GM18526 (cell line): Measurements from ENCODE around the gene CAPZB.

Experiments
- POLR2A ChIP-seq: IDR thresholded peaks from 3 replicates; pipeline ENCODE4 v1.6.1; 2011; ENCODE audit not compliant: insufficient read length; ENCODE audit errors: extremely low read depth

CAPZB gene

DNA sequence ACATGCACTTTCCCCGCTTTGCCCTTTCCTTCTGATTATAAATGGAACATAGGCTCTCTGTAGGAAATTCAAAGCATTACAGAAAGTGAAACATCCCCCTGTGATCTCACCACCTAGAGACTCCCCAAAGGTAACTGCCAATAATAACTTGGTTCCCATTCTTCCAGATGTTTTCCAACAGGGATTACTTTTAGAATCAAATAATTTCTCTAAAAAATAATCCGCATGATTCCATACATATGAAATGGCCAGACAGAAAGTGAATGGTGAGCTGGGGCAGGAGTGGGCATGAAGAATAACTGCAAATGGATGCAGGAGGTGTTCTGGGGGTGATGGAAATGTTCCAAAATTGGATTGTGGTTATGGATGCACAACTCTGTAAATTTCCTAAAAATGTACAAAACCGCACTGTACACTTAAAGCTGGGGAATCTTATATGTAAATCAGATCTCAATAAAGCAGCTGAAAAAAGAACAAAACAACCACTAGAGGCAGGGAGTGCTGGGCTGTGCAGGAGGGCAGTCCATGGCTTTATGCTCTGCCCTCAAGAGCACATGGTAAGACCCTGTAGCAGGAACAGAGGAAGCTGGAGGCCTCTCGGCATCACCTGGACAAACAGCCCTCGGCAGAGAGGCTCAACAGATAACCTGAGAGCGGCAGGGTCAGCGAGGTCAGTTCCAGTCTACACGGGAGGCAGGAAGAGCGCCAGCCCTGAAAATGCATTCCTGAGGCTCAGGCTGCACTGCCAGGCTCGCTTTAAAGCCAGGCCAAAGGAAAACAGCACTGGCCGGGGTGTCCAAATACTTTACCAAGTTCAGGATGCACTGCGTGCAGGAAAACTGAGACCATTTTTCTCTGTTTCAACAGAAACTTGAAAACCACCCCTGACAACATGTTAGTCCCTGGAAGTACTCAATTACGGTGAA, 39.7 kb downstream of the CAPZB start:
- no peak for TF ChIP-seq POLR2A

- TF ChIP-seq POLR2A, result no peak
These were observed 40.9 kb downstream of the CAPZB start for GRCh38 chr1:19444296-19445021.

GRCh38 chr1:19443326-19443725, 42.0 kb downstream of the CAPZB start:
- no peak for TF ChIP-seq POLR2A

DNA sequence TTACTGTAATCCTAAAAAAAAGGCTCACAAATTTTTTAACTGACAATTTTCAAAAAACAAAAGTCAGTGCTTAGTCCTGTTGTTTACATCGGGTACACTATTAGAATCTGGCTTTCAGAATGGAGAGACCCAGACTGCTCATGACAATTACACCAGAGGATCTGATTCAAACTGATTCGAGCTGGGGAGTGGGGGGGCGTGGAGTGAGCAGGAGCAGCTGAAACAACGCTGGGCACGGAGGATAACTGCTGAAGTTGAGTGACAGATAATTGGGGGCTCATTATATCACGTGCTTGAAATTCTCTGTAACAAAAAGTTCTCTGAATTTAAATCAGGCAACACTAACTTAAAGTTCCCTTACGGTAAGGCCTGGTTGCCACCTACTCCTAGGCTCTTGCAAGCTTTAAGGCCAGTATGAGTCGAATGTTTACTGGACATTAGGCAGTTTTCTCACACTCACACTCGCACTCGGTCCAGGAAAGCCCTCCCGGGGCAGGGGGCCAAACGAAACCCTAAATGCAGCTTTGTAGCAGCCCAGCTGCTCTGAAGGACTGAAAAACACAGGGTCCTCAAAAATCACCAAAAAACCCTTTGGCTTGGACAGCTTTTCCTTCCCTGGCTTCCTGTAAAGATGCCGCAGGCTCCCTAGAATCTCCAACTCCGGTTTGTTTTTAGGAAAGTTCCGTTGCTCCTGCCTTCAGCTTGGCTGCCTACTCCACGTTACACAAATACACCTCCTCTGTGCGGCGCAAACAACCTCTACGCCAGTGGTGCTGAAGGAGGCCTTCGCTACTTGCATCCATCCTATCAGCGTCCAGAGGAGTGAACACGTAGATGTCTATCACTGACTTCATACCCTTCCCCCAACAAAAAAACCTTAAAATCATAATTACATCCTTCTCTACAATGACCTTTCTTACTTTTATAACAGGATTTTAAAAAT, 42.9 kb downstream of the CAPZB start:
- TF ChIP-seq POLR2A, result no peak

DNA sequence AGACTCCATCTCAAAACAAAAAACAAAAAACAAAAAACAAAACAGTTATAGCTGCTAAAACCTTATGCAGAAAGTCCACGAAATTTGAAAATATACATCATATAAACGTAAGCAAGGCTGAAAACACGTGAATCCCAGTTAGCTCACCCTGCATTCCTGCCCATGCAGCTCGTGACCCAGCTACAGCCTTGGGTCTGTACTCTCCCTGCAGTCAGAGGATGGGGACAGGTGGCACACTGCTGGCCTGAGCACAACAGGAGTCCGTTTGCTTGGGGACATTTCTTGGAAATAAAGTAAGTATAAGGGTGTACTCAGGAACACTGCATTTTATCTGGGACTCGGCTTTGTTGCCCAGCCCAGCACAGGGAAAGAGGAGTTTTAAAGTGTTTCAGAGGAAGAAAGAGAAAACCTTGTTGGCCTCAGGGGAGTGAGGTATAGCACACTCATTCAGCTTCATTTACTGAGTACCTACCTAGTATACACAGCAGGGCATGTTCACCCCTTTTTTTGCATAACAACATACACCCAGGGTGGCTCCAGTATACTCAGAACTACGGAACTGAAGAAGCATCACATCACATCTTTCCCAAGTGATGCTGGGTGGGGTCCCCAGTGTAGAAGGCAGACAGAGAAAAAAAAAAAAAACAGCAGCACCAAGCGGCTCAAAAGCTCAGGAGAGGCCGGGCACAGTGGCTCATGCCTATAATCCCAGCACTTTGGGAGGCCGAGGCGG, 44.1 kb downstream of the CAPZB start:
- TF ChIP-seq POLR2A, result no peak

DNA sequence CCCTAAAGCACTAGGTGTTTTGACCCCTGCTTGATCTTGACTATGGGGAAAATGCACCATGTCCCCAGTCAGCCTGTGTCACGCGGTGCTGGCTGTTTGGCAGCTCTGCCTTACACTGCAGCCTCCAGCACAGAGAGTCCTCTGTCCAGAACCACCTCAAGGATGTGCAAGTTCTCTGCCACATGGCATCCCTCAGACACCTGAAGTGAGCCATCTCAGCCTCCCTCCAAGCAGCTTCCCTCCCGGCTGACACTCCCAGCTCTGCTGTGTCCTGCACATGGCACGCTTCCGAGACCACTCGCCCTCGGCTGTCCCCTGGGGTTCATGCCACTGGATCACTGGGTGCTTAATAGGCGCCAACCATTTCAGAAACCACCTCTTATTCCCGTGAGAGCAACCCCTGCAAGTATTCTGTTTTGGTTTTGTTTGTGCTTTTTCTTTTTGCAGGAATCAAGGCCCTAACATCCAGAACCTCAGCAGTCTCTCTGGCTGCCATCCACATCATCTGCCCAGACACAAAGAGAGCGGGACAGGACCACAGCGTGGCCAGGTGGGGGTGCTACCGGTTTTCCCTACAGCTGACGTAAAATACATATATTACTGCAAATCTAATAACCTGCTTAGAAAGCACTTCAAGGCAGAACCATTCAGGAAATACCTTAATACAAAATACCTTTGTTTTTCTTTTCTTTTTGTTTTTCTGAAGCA, 45.7 kb downstream of the CAPZB start:
- TF ChIP-seq POLR2A, result no peak

DNA sequence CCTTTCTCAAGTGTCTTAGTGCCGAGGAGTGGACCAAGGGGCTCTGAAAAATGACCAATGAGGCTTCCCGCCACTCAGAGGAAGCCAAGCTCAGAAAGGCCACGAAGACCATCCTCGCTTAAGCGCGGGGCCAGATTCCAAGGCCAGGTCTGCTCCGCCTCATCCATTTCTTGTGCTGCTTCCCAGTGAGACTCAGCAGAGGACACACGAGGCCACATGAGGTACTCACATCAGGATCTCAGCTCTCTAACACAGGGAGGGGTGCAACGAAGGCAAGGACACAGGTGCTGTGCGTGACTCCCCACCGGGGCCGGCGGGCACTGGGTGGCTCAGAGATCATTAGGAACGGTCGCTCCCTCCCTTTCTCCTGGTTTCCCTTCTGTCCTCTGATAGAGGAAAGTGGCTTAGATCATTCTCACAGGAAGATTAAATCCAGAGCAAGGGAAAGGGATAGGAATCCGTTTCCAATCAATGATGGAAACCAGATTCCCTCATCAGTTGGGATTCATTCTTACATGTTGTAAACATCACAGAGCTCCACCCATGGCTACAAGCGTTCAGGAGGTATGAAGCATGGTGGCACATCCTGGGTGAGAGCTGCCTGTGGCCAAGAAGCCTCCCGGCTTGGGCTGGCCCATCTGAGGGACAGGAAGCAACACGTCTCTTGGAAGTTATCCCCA, 46.7 kb downstream of the CAPZB start:
- no peak for TF ChIP-seq POLR2A

DNA sequence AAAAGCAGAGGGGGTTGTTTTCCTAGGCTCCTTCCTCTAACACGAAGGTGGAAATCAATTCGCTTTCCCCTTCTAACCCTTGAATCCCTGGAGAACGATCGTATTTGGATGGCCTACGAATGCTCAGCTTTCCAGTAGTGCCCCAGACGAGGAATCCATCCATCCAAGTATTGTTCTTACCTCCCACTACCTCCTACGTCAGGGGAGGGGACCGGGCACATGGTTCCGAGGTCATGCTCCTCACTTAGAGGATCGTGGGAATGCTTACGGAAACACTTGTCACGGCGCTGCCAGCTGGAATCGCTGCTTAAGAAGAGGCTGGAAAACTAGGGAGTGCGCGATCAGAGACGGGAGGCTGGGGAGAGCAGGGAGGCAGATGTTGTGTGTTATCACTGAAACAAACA, 47.4 kb downstream of the CAPZB start:
- TF ChIP-seq POLR2A, result no peak

GRCh38 chr1:19436716-19437476, 48.4 kb downstream of the CAPZB start:
- no peak for TF ChIP-seq POLR2A

- TF ChIP-seq POLR2A, result no peak
These were observed 49.4 kb downstream of the CAPZB start for GRCh38 chr1:19435851-19436455.

GRCh38 chr1:19435181-19435580, 50.2 kb downstream of the CAPZB start:
- TF ChIP-seq POLR2A, result no peak

DNA sequence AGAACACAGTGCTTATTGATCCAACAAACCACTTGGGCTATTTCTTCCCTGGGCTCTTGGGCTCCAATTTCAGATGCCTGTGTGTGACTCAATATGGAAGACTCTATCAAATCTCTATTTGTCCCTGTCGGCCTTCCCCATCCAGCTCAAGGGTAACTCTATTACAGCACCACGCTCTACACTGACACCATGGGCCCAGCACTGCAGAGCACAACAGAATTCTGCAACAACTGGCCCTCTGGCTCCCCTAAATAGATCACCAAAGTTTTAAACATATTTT, 51.7 kb downstream of the CAPZB start:
- no peak for TF ChIP-seq POLR2A
